Stimulated activated CD4-positive, alpha-beta T cell treated with anti-CD3 and anti-CD28 coated beads, Interleukin-4, amount 100 ng/mL, for 1 hour (primary cell): ENCODE data around the gene NARF.
"Not testable (repeated sequence)": the region's sequence is repeated elsewhere in the genome, so short reads cannot be mapped to it uniquely, and the experiment has no call there.

ENCODE experiments used
- DNase-seq: peaks from one replicate; pipeline ENCODE4 v3.0.0-alpha.2; 2020

Gene NARF

DNA sequence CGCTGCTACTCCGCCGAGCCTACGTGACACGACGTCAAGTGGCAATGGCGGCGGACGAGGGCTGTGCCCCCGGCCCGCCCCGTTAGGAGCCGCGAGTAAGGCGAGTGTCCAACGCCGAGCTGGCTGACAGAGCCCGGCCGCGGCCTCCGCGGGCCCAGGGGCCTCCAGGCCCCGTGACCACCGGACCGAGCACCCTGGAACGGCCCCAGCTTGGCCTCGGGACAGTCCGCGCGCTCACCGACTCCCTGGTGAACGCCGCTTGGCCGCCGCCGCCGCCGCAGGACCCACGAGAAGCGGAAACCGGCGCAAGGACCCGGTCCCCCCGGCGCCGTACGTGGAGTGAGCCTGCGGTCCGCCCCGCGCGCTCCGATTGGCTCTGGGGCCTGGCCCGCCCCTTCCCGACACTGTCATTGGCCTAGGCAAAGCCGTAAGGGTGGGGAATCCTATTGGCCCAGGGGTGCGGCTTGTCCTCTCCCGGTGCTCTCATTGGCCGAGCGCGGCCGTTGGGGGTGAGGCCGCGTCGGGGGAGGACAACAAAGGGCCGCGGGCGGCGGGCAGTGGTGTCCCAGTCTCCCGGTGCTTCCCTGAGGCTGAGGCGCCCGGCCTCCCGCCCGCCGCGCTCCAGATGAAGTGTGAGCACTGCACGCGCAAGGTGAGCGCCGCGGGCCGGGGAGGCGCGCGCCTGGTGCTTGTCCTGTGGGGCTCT is at the start of gene NARF:
Gene NARF, plus strand, starts transcription at position 563 of the 706 bp plus-strand sequence. Its CDS starts 63 bp downstream, at position 626.
- DNase-seq: peak; percentile 94

DNA sequence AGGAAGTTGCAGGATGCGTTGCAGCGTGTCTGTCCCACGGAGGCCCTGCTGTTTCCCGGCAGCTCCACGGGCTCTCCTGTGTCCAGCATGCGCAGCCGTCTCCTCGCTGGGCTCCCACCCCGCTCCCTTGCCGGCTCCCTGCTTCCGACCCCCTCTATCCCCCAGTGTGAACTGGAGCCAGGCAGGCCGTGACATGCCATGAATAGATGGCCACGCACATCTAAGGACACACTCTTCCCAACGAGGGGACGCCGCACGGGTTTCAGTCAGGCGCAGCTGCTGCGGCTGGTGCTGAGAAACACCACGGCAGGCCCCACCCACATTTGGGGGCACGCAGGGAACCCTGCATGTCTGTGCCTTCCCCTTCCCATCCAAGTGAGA is 49.6 kb upstream of the NARF start:
- DNase-seq: no peak

DNA sequence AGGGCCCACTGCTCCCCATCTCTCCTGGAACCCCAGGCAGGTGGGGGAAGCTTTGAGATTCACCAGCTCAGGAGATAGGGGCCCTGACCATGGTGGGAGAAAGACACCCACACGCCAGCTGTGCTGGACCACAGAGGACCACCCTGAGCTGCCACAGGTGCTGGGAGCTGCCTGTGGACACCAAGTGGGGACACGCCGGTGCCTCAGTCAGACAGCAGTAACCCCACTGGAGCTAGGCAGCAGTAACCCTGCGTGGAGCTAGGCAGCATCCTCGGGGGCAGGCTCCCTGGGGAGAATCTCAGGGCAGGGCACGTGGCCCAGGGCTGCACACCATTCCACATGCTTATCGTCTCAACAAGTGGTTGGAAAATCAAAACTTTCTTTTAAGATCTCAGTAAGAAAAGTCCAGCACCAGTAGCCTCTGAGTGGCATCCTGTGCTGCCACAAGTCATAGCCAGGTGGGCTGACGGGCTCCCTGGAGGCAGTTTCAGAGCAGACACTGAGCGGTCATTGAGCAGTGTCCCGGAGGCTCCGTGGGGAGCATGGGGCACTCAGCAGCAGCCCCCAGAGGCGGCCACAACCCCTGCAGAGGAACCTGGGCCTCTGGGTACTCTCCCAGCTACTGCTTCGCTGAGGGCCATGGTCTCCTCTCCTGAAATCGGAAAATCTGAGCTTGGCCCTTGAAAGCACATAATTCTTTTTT is 48.4 kb upstream of the NARF start:
- no peak for DNase-seq

DNA sequence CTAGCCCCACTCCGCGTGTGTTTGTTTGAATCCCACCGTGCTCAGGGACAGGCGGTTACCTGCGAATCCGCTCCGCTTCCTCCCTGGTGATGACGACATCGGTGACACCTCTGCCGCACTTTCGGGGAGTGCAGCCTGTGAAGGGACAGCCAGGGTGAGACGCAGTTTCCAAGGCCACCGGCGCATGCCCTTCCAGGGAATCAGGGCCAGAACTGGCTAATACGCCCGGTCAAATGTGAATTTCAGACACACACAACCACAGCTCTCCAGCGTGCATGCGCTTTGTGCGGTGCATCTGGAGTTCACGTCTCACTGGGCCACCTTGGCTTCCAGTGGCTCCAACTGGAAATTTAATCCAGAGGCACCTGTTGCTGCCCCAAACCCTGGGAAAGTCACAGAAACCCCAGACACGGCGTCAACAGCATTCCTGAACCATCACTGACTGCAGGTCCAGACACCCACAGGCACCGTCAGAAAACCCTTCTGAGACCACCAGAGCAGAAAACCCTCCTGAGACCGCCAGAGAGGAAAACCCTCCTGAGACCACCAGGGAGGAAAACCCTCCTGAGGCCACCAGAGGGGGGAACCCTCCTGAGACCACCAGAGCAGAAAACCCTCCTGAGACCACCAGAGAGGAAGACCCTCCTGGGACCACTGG is 47.0 kb upstream of the NARF start:
- no peak for DNase-seq

DNA sequence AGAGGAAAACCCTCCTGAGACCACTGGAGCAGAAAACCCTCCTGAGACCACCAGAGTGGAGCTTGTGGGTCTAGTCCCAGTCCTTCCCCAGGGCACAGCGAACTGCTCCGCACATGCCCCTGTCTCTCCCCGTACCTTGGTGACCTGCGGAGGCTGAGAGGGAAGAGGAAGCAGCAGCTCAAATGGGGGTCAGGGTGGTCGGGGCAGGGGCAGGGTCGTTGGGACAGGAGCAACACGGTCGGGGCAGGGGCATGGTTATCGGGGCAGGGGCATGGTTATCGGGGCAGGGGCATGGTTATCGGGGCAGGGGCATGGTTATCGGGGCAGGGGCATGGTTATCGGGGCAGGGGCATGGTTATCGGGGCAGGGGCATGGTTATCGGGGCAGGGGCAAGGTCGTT is 46.5 kb upstream of the NARF start:
- DNase-seq: not testable (repeated sequence)

DNA sequence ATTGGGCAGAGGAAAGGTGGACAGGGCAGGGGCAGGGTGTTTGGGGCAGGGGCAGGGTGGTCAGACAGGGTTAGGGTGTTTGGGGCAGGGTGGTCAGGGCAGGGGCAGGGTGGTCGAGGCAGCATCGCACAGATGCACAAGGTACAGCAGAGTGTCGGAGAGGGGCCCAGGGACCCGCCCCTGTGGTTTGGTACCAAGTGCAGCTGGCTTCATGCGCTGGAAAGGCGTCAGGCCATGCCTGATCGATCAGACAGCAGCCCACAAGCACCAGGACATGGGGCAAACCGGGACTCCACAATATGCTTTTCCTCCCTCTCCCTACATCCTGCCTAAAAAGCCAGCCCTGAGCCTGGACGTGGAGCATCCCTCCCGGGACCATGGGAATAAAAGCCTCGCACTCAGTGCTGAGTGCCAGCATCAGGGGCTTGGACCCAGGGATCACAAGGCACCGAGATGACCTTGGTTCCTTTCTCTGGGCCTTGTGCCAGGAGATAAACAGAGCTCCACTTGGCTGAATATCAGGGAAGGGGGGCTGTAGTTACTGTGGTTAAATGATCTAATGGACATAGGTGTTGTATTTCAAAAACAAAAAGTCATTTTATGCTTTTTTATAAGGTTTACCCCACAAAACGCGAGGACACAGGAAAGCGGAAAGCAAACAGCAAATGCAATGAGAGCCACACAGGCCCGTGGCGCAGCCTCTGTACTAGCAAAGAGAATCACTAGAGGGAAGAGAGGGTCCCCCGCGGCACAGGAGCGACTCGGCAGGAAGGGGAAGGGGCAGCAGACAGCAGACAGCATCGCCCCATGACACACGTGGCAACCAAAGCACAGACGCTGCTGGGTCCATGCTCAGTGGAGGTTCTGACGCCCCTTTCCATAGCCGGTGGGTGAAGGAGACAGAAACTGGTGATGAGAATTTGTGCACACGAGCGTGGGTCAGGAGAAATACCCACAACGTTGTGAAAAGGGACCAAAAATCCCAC is 45.7 kb upstream of the NARF start:
- no peak for DNase-seq

DNA sequence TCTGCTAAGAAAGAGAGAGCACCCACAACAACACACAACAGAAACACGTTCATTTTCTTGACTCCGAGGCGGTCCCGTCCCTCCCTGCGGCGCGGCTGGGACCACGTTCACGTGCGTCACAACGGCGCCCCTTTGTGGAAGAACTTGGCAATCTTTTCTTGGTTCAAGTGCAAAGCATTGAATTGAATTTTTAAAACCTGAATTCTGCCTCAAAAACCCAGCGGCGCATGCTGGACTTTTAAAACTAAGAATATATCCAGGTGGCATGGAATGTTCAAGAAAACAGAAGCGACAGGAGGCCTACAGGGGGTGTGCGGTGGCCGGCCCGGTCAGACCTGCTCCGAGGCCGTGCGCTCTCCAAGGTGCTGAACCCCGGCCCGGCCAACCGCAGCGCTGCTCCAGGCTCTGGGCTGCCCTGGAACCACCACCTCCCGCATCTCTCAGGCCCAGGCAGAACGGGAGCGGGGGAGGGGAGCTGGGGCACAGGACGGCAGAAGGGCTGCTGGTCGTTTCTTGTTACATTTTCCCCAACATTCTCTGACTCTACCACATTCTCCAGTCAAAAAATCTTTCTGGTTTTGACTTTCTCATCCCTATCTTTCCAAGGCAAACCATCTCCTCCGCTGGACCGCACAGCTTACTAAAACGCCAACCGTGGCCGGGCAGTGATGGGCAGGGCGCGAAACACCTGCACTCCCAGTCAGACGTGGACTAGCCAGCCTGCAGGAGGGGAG is 43.8 kb upstream of the NARF start:
- DNase-seq: peak; percentile 73

DNA sequence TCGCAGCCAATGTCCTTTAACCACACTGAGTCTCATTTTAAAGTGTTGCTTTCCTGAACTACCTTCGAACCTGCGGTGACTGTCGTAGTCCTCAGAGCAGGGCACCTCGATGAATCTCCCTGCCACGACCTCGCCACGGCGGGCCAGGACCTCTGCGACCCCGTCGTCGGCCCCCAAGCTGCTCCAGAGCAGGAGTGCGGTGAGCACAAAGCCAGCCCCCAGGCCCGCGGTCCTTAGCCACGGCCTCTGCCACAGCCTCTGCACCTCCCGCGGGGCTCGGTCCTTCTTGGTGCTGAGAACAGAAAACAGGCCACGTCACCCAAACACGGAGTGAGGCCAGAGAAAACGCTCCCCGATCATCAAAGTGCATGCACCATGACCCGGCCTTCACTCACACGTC is 43.2 kb upstream of the NARF start:
- DNase-seq: no peak

DNA sequence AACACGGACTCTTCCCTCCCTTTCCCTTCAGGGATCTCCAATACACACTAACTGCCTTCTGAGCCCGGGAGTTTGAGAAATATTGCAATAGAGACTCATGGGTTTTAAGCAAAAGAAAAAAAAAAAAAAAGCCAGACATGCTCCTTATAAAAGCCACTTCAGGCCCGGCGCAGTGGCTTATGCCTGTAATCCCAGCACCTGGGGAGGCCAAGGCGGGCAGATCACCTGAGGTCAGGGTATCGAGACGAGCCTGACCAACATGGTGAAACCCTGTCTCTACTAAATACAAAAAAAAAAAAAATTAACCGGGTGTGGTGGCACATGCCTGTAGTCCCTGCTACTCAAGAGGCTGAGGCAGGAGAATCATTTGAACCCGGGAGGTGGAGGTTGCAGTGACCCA is 42.8 kb upstream of the NARF start:
- no peak for DNase-seq

DNA sequence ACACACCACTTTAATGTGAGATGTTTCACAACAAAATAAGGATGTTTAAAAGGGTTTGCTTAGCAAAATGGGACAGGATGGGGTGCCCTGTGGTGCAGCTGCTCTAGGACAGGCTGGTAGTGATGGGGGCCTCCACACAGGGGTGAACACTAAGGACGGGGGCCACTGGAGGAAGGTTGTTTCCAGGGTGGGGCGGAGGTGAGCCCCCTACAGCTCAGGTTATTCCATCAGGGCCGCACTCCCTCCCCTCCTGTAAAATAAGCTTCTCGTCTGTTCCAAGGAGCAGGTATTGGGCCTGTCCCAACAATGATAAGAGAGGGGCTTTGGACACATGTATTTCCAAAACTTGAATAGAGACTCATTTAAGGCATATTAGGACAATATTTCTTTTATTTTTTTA is 42.3 kb upstream of the NARF start:
- no peak for DNase-seq

DNA sequence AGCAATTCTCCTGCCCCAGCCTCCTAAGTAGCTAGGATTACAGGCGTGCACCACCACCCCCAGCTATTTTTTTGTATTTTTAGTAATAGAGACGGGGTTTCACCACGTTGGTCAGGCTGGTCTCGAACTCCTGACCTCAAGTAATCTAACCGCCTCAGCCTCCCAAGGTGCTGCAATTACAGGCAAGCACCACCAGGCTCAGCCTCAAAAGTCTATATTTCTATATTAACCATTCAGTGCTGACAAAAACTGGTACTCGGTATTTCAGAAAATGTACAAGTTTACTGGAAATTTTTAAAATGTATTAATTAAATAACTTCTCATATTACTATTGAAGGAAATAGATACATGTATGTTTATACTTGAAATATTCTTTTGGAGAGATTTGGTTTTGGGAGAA is 41.8 kb upstream of the NARF start:
- no peak for DNase-seq

DNA sequence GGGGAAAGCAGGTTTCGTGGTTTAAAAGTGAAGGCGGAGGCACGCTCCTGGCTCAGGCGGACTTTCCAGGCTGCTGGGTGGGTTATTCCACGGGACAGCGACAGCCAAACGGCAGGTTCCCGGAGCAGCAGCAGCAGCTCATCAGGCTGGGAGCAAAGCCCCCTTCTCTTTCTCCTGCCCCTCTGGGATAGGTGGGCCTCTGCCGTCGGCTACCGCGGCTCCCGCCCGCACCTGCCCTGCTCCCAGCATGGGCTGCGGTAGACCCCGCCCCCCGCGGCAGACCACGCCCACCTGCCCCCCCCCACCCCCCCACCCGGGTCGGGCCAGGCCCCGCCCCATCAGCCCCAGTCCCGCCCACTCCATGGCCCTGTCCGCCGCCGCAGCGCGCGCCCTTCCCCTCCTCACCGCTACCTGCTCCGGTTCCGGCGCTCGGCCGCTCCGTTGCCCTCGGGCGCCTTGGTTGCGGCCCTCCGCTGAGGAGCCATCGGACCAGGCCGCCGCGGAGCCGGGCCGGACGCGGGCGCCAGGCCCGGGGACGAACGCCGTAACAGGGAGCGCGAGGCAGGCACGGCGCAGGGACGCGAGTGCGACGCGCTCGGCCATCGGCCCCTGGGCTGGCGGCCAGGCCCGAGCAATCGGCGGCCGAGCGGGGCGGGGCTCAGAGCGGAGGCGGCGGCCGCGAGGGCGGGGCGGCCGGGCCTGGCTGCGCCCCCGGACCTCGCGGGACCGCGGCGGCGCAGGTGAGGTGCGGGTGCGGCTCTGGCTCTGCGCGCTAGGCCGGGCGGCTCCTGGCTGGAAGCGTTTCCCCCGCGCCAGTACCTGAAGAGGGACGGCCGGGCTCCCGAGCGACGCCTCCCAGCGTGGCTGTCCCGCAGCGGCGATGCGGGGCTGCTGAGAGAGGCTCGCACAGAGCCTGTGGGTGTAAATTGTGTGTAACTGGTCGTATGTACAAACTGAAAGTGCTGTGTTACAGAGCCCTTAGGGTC is 40.2 kb upstream of the NARF start, which contains the start of the genes HEXD and OGFOD3:
Gene HEXD, plus strand, starts transcription at position 347 of the 986 bp plus-strand sequence. CDS start 1,453 bp downstream, outside the sequence.
Gene OGFOD3, minus strand, starts transcription at position 586 of the 986 bp plus-strand sequence. Its CDS starts 101 bp downstream, at position 485.
- peak; percentile 84 for DNase-seq

DNA sequence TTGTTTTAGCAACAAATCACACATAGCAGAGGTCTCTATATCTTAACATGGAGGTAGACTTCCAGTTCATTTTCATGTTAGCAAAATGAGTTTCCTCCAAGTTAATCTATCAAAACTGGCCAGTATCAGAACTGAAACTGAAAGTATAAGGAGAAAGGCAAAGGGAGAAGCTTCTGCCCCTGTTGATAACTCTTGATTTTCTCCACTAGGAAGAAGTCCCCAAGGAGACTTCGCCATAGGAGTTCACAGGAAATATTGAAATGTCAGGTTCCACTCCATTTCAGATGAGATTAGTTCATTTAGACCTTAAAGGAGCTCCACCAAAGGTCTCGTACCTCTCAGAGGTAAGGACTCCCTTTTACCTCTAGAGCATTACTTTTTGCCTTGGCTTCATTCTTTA is 39.0 kb upstream of the NARF start:
- no peak for DNase-seq

DNA sequence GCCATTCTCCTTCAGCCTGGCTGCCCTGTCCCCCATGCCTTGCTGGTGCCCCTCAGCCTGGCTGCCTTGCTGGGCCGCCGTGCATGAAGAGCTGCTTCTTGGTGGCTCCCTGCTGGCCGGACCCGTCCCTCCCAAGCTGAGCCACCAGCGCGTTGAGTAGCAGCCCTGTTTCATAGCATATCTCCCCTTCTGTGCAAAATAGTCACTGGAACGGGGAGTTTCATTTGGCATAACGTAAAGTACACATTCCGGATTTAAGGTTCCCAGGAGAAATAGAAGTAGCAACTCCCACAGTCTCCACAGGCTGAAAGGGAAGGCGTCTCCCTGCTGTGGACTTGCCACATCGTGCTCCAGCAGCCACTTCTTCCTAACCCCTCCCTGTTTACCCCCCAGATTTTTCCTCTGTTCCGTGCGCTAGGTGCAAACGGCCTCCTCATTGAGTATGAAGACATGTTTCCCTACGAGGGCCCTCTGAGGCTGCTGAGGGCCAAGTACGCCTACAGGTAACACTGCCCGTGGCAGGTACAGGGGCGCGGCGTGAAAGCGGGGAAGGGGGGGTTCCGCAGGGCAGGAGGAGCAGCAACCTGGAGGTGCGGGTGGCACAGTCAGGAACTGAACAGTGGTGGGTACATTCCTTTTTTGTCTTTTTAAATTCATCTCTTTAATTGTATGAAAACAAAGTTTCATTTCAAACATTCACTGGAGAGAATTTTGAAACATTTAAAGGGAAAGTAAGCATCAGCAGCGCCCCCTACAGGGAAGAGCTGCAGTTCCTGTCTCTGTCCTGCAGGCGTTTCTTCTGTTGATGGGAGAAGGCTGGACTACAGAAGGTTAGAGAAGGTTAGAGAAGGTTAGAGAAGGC is 34.3 kb upstream of the NARF start:
- DNase-seq: peak; percentile 63

DNA sequence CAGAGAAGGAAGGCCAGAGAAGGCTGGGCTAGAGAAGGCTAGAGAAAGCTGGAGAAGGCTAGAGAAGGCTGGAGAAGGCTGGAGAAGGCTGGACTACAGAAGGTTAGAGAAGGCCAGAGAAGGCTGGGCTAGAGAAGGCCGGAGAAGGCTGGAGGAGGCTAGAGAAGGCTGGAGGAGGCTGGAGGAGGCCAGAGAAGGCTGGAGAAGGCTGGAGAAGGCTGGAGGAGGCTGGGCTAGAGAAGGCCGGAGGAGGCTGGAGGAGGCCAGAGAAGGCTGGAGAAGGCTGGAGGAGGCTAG is 33.7 kb upstream of the NARF start:
- DNase-seq: no peak

DNA sequence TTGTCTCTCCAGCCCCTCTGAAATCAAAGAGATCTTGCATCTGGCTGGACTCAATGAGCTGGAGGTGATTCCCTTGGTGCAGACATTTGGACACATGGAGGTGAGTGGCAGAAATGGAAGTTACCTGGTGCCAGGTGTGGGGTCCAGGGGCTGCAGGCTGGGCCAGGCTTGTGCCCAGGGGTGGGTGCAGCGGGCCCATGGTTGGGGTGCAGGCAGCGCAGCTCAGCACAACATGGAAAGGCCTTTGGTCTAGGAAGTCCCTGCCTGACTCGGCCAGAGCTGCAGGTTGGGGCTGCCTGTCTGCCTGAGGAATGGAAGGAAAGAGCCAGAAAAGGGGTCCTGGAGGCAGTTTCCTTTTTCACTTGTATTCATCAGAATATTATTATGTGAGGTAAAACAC is 30.0 kb upstream of the NARF start:
- no peak for DNase-seq

DNA sequence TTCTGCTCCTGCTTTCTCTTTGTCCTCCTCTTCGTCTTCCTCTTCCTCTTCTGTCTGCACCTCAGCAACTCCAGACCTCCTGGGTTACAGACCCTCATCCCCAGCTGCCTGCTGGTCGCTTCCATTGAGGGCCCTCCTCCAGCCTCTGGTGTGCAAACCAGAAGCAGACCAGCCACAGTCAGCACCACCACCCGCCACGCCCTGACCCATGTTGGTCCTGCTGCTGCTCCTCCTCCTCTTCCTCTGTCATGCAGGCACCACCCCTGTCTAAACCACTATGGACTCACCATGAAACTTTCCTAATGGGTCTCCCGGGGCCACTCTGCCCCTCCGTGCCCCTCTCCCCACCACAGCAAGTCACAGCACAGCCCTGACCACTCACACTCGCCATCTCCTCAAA is 28.7 kb upstream of the NARF start:
- DNase-seq: no peak

DNA sequence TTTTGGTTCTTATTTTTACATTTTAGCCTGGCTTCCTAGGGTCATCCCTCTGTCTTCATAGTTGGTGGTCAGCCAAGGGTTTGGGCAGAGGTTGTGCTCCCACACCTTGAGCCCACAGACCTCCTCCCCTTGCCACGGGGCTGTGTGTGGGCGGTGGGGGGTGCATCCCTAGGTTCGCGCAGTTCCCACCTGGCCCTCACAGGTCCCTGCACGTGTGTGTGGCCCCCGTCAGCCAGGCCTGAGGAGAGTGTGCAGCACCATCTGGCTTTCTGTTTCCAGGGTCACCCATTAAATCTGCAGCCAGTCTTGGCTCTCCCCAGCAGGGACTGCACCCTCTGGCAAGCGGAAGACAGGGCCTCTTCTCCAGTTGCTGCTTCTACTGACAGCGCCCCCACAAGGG is 26.5 kb upstream of the NARF start:
- DNase-seq: no peak

DNA sequence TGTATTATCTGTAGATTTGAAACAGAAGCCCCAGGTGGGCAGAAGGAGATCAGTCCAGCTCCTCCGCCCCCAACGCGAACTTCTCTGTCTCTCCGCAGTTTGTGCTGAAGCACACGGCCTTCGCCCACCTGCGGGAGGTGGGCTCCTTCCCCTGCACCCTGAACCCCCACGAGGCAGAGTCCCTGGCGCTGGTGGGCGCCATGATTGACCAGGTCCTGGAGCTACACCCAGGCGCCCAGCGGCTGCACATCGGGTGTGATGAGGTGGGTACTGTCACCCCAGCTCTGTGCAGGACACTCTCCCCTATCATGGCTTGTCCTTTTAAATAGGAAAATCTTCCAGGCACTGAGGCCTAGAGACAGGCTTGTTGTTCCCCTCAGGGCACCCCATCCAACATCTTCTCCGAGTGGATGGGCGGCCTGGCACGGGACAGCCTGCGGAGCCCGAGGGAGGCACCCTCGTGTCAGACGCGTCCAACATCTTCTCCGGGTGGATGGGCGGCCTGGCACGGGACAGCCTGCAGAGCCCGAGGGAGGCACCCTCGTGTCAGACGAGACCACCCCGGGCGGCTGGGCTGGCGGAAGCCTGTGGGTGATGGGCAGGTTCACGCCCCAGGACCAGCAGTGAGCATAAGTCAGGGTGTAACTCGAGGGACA is 24.9 kb upstream of the NARF start:
- no peak for DNase-seq
